GM12865 (cell line): ENCODE data around the gene ORMDL3.

Experiments used
- DNase-seq: peaks from one replicate; pipeline ENCODE4 v3.0.0; 2010; ENCODE audit warnings: low read depth
- H3K4me3 ChIP-seq: 2 replicates; pipeline ENCODE4 v1.5.1; 2011; ENCODE audit warnings: mild to moderate bottlenecking, low read depth, low read length, control low read depth
- CTCF ChIP-seq: IDR thresholded peaks from 2 replicates; pipeline ENCODE4 v1.5.1; 2011; ENCODE audit warnings: low read length, control low read depth, low read depth, inconsistent platforms; ENCODE audit not compliant: insufficient read depth; ENCODE audit errors: missing control alignments

Gene ORMDL3

GRCh38 chr17:39970157-39970692 is 42.8 kb upstream of the ORMDL3 start:
- DNase-seq = no peak
- no peak overlapping the region for H3K4me3 ChIP-seq

GRCh38 chr17:39969375-39969774 is 42.0 kb upstream of the ORMDL3 start:
- DNase-seq = no peak
- no peak for TF ChIP-seq CTCF
- H3K4me3 ChIP-seq = no peak overlapping the region

More at GRCh38 chr17:39970157-39970692, 42.8 kb upstream of the ORMDL3 start:
- TF ChIP-seq CTCF = no peak

DNA sequence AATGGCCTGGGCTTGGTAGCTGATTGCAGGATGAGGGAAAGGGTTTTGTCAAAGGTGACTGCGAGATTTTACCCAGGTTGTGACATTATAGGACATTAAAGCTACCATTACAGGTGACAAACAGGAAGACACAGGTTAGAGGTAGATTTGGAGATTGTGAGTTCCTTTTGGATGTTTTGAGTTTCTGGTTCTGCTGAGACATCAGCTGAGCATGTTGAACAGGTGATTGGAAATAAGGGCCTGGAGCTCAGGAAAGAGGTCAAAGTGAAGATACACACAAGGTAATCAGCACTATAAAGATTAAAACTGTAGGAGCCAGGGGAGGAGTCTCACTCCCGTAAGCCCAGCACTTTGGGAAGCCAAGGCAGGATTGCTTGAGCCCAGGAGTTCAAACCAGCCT is 41.4 kb upstream of the ORMDL3 start:
- TF ChIP-seq CTCF = no peak
- DNase-seq = no peak

GRCh38 chr17:39966771-39967170 is 39.4 kb upstream of the ORMDL3 start:
- TF ChIP-seq CTCF = no peak
- H3K4me3 ChIP-seq = no peak overlapping the region
- no peak for DNase-seq

More for the DNA sequence above, 41.4 kb upstream of the ORMDL3 start:
- H3K4me3 ChIP-seq = no peak overlapping the region

- DNase-seq = no peak
- TF ChIP-seq CTCF = no peak
- no peak overlapping the region for H3K4me3 ChIP-seq
These were observed 37.8 kb upstream of the ORMDL3 start for GRCh38 chr17:39965017-39965699.

DNA sequence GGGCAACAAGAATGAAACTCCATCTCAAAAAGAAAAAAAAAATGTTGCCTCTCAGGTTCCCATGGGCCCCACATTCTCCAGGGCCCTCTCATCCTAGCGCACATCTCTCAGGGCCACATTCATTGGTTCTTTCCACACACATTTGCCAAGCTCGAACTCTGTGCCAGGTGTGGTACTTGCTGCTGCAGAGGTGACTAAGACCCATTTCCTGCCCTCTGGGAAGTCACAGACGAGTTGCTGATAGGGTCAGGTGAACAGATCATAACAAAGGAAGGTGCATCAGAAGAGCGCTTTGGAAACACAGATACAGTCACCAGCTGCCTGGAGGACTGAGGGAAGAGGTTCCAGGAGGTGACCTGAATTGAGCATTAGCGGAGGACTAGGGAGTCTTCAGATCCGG is 36.4 kb upstream of the ORMDL3 start:
- TF ChIP-seq CTCF = no peak
- H3K4me3 ChIP-seq = no peak overlapping the region
- DNase-seq = no peak

GRCh38 chr17:39962642-39963220 is 35.3 kb upstream of the ORMDL3 start, which contains the start of gene GSDMA:
Gene GSDMA, plus strand, starts transcription at chr17:39963004. Its CDS starts 2,684 bp downstream, at chr17:39965688.
- no peak within 1 kb of the TSS for H3K4me3 ChIP-seq

More at GRCh38 chr17:39962642-39963220, 35.3 kb upstream of the ORMDL3 start, which contains the start of gene GSDMA:
- DNase-seq = no peak
- no peak for TF ChIP-seq CTCF
